H1 (cell line): ENCODE data around the gene LUZP1. TPM values are rescaled to one million over a fixed set of nuclear protein-coding genes. Genes with fewer than 3 reads are reported as not detected.

ENCODE experiments used
- TBP ChIP-seq: IDR thresholded peaks from 2 replicates; pipeline ENCODE4 v1.6.1; 2011; ENCODE audit warnings: low read depth, low read length, improper control_type of control experiment
- USF2 ChIP-seq: IDR thresholded peaks from 2 replicates; pipeline ENCODE4 v1.6.1; 2011; ENCODE audit warnings: low read length, improper control_type of control experiment
- polyA plus RNA-seq, 7 experiments: library from polyadenylated mRNA; depleted of rRNA in 3 of 7; stranded (reverse) in 5 of 7; unstranded in 2 of 7; fragments of >200 nt in 5 of 7; fragments of 200-250 nt in 2 of 7; gene quantifications; 1 replicate in 5 of 7; 2 replicates in 1 of 7; 4 replicates in 1 of 7; pipeline versions ENCODE4 v1.2.1 to v1.2.3, GENCODE V29; 2011 to 2013; ENCODE audit warnings: missing spikeins in 2 of 7, mixed read lengths in 2 of 7
- total RNA-seq: library from RNA; stranded (reverse); fragmentation: NEBNext Ultra II Directional; extraction: Animal tissue kit (Norgen Biotek cat#: 25700); gene quantifications from 2 replicates; pipeline ENCODE4 v1.2.1, GENCODE V29; 2021

LUZP1 gene
- total and polyA plus RNA-seq, 2 of the 8 experiments (the other 6 are each of a cell fraction or from before 2014, with no cell fraction given) = 14.0 to 60.5 TPM

- no peak for TF ChIP-seq USF2
- TF ChIP-seq TBP = no peak
Observed at GRCh38 chr1:23177031-23177430, 8.4 kb upstream of the LUZP1 start (continued).
